OCI-LY3 (cell line): ENCODE measurements around the gene SBK2.

Experiments
- H2AFZ ChIP-seq: fragments of 200-600, 300-600 bp; shearing (Covaris generic); 2 replicates; pipeline ENCODE4 v1.6.0; 2014; ENCODE audit warnings: antibody characterized with exemption, low read depth, low read length
- H3K27ac ChIP-seq: fragments of 200-600, 300-600 bp; sonication (generic); 2 replicates; pipeline ENCODE4 v1.5.1; 2014; ENCODE audit warnings: mild to moderate bottlenecking, low read length, moderate library complexity, mixed read lengths
- H3K27me3 ChIP-seq: fragments of 200-600, 300-600 bp; sonication (generic); 2 replicates; pipeline ENCODE4 v1.6.1; 2014; ENCODE audit warnings: low read depth, low read length, mixed read lengths
- H3K36me3 ChIP-seq: fragments of 200-600, 300-600 bp; sonication (generic); replicated peaks from 2 replicates; pipeline ENCODE3; 2014; ENCODE audit warnings: low read depth, low read length, mixed read lengths
- H3K4me1 ChIP-seq: fragments of 300-600, 200-600 bp; sonication (generic); 2 replicates; pipeline ENCODE4 v1.6.1; 2014; ENCODE audit warnings: low read length, mixed read lengths
- H3K4me2 ChIP-seq: fragments of 200-600, 300-600 bp; sonication (generic); 2 replicates; pipeline ENCODE4 v1.6.1; 2014; ENCODE audit warnings: low read length, mixed read lengths
- H3K4me3 ChIP-seq: fragments of 300-600, 200-600 bp; sonication (generic); 2 replicates; pipeline ENCODE4 v1.5.1; 2014; ENCODE audit warnings: antibody characterized with exemption, mild to moderate bottlenecking, low read length, moderate library complexity
- H3K79me2 ChIP-seq: fragments of 300-600, 200-600 bp; shearing (Covaris generic); 2 replicates; pipeline ENCODE4 v1.6.1; 2014; ENCODE audit warnings: mild to moderate bottlenecking, low read length, mixed read lengths
- H3K9ac ChIP-seq: fragments of 300-600, 200-600 bp; shearing (Covaris generic); 2 replicates; pipeline ENCODE4 v1.6.0; 2014; ENCODE audit warnings: mild to moderate bottlenecking, low read length, moderate library complexity
- H3K9me3 ChIP-seq: fragments of 200-600, 300-600 bp; shearing (Covaris generic); 2 replicates; pipeline ENCODE4 v1.6.1; 2014; ENCODE audit warnings: low read length, mixed read lengths; ENCODE audit not compliant: insufficient read depth
- H4K20me1 ChIP-seq: fragments of 200-600, 300-600 bp; sonication (generic); 2 replicates; pipeline ENCODE4 v1.6.1; 2016; ENCODE audit warnings: low read length, mixed read lengths; ENCODE audit not compliant: insufficient read depth
- EZH2phosphoT487 ChIP-seq: fragments of 200-600 bp; shearing (Covaris generic); IDR thresholded peaks from 2 replicates; pipeline ENCODE4 v1.6.1; 2018; ENCODE audit warnings: antibody characterized with exemption, mixed run types, low read depth
- TF ChIP-seq, protein P1 (sequence below): fragments of 200-600, 300-600 bp; sonication (generic); IDR thresholded peaks from 2 replicates; pipeline ENCODE4 v1.5.1; 2014; ENCODE audit warnings: antibody characterized with exemption, low read length, low read depth

SBK2 gene

DNA sequence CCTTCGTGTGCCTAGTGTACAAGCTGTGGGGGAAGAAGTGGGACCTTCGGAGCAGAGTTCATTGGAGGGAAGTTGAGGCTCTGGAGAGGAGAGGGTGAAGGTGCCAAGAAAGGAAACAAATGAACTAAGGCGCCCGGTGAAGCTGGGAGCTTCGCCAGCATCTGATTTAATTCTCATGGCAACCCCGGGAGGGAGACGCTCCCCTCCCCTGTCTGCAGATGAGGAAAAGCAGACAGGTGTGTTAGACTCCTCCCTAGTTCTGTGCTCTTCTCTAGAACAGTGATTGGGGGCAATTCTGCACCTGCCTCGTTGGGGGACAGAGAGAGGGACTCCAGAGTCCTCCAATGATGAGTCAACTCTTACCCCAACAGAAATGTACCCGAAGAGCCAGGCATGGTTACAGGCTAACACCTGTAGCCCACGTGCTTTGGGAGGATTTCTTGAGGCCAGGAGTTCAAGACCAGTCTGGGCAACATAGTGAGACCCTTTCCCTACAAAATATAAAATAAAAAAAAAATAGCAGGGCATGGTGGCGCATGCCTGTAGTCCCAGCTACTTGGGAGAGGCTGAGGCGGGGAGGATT lies 44.5 kb downstream of the SBK2 start:
- no peaks in the 10 kb centered on the region for H3K9me3 ChIP-seq
- no peak overlapping the region for H3K9ac ChIP-seq
- H3K79me2 ChIP-seq, result no peaks in the 10 kb centered on the region
- no peak overlapping the region for H2AFZ ChIP-seq
- H3K27me3 ChIP-seq, result no peaks in the 10 kb centered on the region
- no peaks in the 10 kb centered on the region for H3K36me3 ChIP-seq
- H3K4me3 ChIP-seq, result no peak overlapping the region
- TF ChIP-seq EZH2phosphoT487, result no peak
- TF ChIP-seq, protein P1, sequence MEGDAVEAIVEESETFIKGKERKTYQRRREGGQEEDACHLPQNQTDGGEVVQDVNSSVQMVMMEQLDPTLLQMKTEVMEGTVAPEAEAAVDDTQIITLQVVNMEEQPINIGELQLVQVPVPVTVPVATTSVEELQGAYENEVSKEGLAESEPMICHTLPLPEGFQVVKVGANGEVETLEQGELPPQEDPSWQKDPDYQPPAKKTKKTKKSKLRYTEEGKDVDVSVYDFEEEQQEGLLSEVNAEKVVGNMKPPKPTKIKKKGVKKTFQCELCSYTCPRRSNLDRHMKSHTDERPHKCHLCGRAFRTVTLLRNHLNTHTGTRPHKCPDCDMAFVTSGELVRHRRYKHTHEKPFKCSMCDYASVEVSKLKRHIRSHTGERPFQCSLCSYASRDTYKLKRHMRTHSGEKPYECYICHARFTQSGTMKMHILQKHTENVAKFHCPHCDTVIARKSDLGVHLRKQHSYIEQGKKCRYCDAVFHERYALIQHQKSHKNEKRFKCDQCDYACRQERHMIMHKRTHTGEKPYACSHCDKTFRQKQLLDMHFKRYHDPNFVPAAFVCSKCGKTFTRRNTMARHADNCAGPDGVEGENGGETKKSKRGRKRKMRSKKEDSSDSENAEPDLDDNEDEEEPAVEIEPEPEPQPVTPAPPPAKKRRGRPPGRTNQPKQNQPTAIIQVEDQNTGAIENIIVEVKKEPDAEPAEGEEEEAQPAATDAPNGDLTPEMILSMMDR, result no peak
- H3K4me1 ChIP-seq, result peaks cover 3% of the 10 kb centered on the region; the same call in 1 of the 2 replicates
- no peak overlapping the region for H3K27ac ChIP-seq
- no peak overlapping the region for H3K4me2 ChIP-seq
- H4K20me1 ChIP-seq, result no peaks in the 10 kb centered on the region

DNA sequence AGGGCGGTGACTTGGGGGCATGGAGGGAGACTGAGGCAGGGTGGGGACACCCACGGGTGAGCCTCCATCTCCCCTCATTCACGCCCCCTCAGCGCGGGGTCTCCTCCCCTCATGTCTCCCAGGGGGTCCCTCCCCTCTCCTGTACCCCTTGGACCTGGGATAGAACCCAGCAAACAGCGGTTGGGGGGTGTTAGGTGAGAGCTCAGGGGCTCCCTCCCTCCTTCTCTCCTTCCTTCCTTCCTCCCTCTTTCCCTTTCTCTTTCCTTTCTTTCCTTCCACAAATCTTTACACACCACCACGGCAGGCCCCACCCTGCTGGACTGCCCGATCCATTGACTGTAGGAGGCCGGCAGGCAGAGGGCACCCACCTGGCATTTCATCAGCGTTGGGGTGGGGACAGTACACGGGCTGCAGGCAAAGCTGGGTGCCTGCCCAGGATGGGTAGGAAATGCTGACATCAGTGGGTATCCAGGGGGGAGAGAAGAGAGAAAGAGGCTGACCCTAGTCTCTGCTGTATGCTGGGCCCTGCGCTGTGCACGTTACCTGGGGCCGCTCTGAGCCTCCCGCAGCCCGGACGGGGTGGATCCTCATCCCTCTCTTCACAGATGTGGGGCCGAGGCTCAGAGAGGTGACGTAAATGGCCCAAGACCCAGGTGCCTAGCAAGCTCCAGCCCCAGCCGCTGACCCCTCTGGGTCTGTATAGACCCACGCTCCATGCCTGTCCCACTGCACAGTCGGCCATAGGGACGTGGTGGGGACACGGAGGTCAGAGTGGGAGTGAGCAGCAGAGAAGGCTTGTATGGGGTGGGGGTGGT lies 45.2 kb downstream of the SBK2 start:
- Histone ChIP-seq H3K4me2 (no peak overlapping the region), H3K9me3 (no peaks in the 10 kb centered on the region), H3K27me3 (no peaks in the 10 kb centered on the region), H3K79me2 (no peaks in the 10 kb centered on the region), H4K20me1 (no peaks in the 10 kb centered on the region), H3K36me3 (no peaks in the 10 kb centered on the region), H3K4me3 (no peak overlapping the region), H3K4me1 (peaks cover 3% of the 10 kb centered on the region; the same call in 1 of the 2 replicates), H2AFZ (no peak overlapping the region), H3K27ac (no peak overlapping the region), H3K9ac (no peak overlapping the region)
- TF ChIP-seq, protein P1, result no peak
- no peak for TF ChIP-seq EZH2phosphoT487

DNA sequence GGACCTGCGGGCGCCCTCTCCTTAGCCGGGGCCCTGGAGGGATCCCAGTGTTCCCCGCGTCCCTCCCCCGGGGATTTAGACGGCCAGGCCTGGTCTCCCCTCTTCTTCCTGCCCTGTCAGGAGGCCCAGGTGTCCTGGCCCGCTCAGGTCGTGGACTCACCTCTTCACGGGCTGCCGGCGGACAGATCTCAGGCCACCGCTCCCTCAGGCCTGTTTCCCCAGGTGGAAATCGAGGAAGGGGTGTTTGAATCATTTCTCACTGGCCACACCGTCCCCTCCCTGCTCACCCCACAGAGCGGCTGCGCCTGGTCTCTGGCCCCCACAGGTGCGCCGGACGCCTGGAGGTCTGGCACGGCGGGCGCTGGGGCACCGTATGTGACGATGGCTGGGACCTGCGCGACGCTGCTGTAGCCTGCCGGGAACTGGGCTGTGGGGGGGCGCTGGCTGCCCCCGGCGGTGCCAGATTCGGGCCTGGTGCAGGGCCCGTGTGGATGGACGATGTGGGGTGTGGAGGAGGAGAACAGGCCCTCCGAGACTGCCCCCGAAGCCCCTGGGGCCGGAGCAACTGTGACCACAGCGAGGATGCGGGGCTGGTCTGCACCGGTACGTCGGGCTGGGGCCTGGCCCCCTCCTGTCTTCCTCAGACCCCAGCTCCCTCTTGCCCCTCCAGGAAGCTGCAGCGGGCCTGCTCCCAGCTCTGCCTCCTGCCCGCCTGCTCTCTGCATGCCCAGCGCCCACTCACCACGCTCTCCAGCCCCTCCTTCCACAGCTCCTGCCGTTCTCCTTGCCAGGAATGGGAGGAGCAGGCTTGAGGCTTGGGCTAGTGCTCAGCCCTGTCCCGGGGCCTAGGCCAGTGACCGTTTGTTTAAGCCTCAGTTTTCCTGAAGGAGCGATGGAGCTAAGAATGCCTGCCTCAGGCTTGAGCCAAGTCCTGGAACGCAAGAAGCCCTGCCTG lies 46.2 kb downstream of the SBK2 start:
- Histone ChIP-seq H3K27me3 (no peaks in the 10 kb centered on the region), H2AFZ (no peak overlapping the region), H3K79me2 (peaks cover 4% of the 10 kb centered on the region; the same call in 1 of the 2 replicates), H3K9me3 (no peaks in the 10 kb centered on the region), H4K20me1 (no peaks in the 10 kb centered on the region), H3K36me3 (no peaks in the 10 kb centered on the region), H3K27ac (no peak overlapping the region), H3K4me1 (peaks cover 7% of the 10 kb centered on the region), H3K9ac (no peak overlapping the region), H3K4me2 (no peak overlapping the region), H3K4me3 (no peak overlapping the region)
- TF ChIP-seq, protein P1, result no peak
- TF ChIP-seq EZH2phosphoT487, result no peak
